H9 (cell line): ENCODE data around the gene TAS2R8. TPM values are rescaled to one million over a fixed set of nuclear protein-coding genes. Genes with fewer than 3 reads are reported as not detected.

Experiments
- DNase-seq: peaks from one replicate; pipeline ENCODE4 v3.0.0-alpha.2; 2017
- H2AFZ ChIP-seq: one replicate; pipeline ENCODE4 v1.6.1; 2013; ENCODE audit warnings: mild to moderate bottlenecking, low read length, control low read depth, moderate library complexity
- H2AK5ac ChIP-seq: 2 replicates; pipeline ENCODE4 v1.6.1; 2013; ENCODE audit warnings: low read length, control low read depth, mixed read lengths; ENCODE audit not compliant: insufficient read length
- H2BK120ac ChIP-seq: one replicate; pipeline ENCODE4 v1.6.1; 2013; ENCODE audit warnings: low read depth, mild to moderate bottlenecking, low read length, control low read depth, inconsistent platforms; ENCODE audit not compliant: poor library complexity, severe bottlenecking
- H2BK12ac ChIP-seq: 2 replicates; pipeline ENCODE4 v1.6.1; 2013; ENCODE audit warnings: low read length, control low read depth, mixed read lengths, low read depth; ENCODE audit not compliant: insufficient read length
- H2BK15ac ChIP-seq: 2 replicates; pipeline ENCODE4 v1.6.1; 2013; ENCODE audit warnings: low read depth, low read length, control low read depth
- H2BK20ac ChIP-seq: one replicate; pipeline ENCODE4 v1.6.1; 2013; ENCODE audit warnings: low read depth, mild to moderate bottlenecking, low read length, control low read depth, inconsistent platforms; ENCODE audit not compliant: poor library complexity, severe bottlenecking
- H2BK5ac ChIP-seq: 2 replicates; pipeline ENCODE4 v1.6.1; 2013; ENCODE audit warnings: low read length, control low read depth, mixed read lengths; ENCODE audit not compliant: insufficient read length
- H3K14ac ChIP-seq: 2 replicates; pipeline ENCODE4 v1.6.1; 2013; ENCODE audit warnings: low read length, control low read depth; ENCODE audit not compliant: insufficient read depth
- H3K18ac ChIP-seq: 2 replicates; pipeline ENCODE4 v1.6.1; 2013; ENCODE audit warnings: low read depth, mild to moderate bottlenecking, mixed read lengths, low read length, control low read depth; ENCODE audit not compliant: insufficient read length
- H3K23ac ChIP-seq: 2 replicates; pipeline ENCODE4 v1.6.1; 2013; ENCODE audit warnings: low read length, control low read depth, mixed read lengths, low read depth; ENCODE audit not compliant: insufficient read length
- H3K23me2 ChIP-seq: 2 replicates; pipeline ENCODE4 v1.6.1; 2013; ENCODE audit warnings: low read depth, mild to moderate bottlenecking, mixed read lengths, low read length, control low read depth; ENCODE audit not compliant: insufficient read length, poor library complexity, severe bottlenecking
- H3K27ac ChIP-seq: 2 replicates; pipeline ENCODE4 v1.5.1; 2013; ENCODE audit warnings: low read length, control low read depth, mixed read lengths, low read depth; ENCODE audit not compliant: insufficient read length
- H3K27me3 ChIP-seq: 2 replicates; pipeline ENCODE4 v1.6.1; 2013; ENCODE audit warnings: low read length, control low read depth, inconsistent platforms; ENCODE audit not compliant: insufficient read depth
- H3K4ac ChIP-seq: 2 replicates; pipeline ENCODE4 v1.6.1; 2013; ENCODE audit warnings: low read depth, mild to moderate bottlenecking, control low read depth, inconsistent platforms, low read length, moderate library complexity
- H3K4me1 ChIP-seq: 2 replicates; pipeline ENCODE4 v1.6.1; 2013; ENCODE audit warnings: low read length, control low read depth, inconsistent platforms; ENCODE audit not compliant: insufficient read depth
- H3K4me2 ChIP-seq: 2 replicates; pipeline ENCODE4 v1.6.1; 2013; ENCODE audit warnings: low read length, control low read depth, mixed read lengths; ENCODE audit not compliant: insufficient read length, insufficient read depth
- H3K56ac ChIP-seq: 2 replicates; pipeline ENCODE4 v1.6.1; 2013; ENCODE audit warnings: low read depth, mild to moderate bottlenecking, mixed read lengths, low read length, control low read depth; ENCODE audit not compliant: insufficient read length
- H3K79me1 ChIP-seq: 2 replicates; pipeline ENCODE4 v1.6.1; 2013; ENCODE audit warnings: low read depth, mild to moderate bottlenecking, moderate library complexity, low read length, control low read depth, inconsistent platforms; ENCODE audit not compliant: insufficient read depth, poor library complexity, severe bottlenecking
- H3K79me2 ChIP-seq: 2 replicates; pipeline ENCODE4 v1.6.1; 2013; ENCODE audit warnings: low read length, control low read depth, inconsistent platforms; ENCODE audit not compliant: insufficient read depth
- H3K9ac ChIP-seq: 2 replicates; pipeline ENCODE4 v1.6.1; 2013; ENCODE audit warnings: low read length, control low read depth, mixed read lengths; ENCODE audit not compliant: insufficient read length; ENCODE audit errors: extremely low read depth
- H3K9me3 ChIP-seq: one replicate; pipeline ENCODE4 v1.6.1; 2013; ENCODE audit warnings: low read depth, low read length, inconsistent platforms; ENCODE audit not compliant: control insufficient read depth
- H3T11ph ChIP-seq: one replicate; pipeline ENCODE4 v1.6.1; 2013; ENCODE audit warnings: mild to moderate bottlenecking, low read length, control low read depth, inconsistent platforms
- H4K20me1 ChIP-seq: one replicate; pipeline ENCODE4 v1.6.1; 2013; ENCODE audit not compliant: control insufficient read depth, insufficient read length, insufficient read depth
- H4K5ac ChIP-seq: 2 replicates; pipeline ENCODE4 v1.6.1; 2013; ENCODE audit warnings: low read depth, mild to moderate bottlenecking, mixed read lengths, low read length, control low read depth; ENCODE audit not compliant: insufficient read length
- H4K8ac ChIP-seq: replicated peaks from 2 replicates; pipeline ENCODE4 v1.6.1; 2013; ENCODE audit warnings: low read length, control low read depth, mixed read lengths, low read depth; ENCODE audit not compliant: insufficient read length
- H4K91ac ChIP-seq: 2 replicates; pipeline ENCODE4 v1.6.1; 2013; ENCODE audit warnings: low read depth, mild to moderate bottlenecking, moderate library complexity, mixed read lengths, low read length, control low read depth; ENCODE audit not compliant: insufficient read length
- H3K27ac Mint-ChIP-seq, 3 experiments: 2 replicates in 2 of 3; 3 replicates in 1 of 3; pipeline ENCODE4 v1.8.0; 2020 to 2021; ENCODE audit warnings: mixed read lengths in 3 of 3, mild to moderate bottlenecking in 1 of 3, moderate library complexity in 1 of 3
- H3K27me3 Mint-ChIP-seq: 2 replicates; pipeline ENCODE4 v1.8.0; 2021; ENCODE audit warnings: low read depth, mild to moderate bottlenecking, moderate library complexity, mixed read lengths
- H3K36me3 Mint-ChIP-seq, 3 experiments: 2 replicates in 2 of 3; 3 replicates in 1 of 3; pipeline ENCODE4 v1.8.0; 2020 to 2021; ENCODE audit warnings: low read depth in 3 of 3, mixed read lengths in 3 of 3; ENCODE audit not compliant: insufficient read depth in 1 of 3
- H3K4me1 Mint-ChIP-seq, 2 experiments: 2 replicates each; pipeline ENCODE4 v1.8.0; 2020; ENCODE audit warnings: mixed read lengths in 2 of 2
- H3K4me3 Mint-ChIP-seq, 2 experiments: 2 replicates in 1 of 2; 3 replicates in 1 of 2; pipeline ENCODE4 v1.8.0; 2020 to 2021; ENCODE audit warnings: mild to moderate bottlenecking in 2 of 2, mixed read lengths in 2 of 2, moderate library complexity in 1 of 2
- H3K9me3 Mint-ChIP-seq, 2 experiments: 2 replicates in 1 of 2; 3 replicates in 1 of 2; pipeline ENCODE4 v1.8.0; 2020; ENCODE audit warnings: mild to moderate bottlenecking in 2 of 2, mixed read lengths in 2 of 2, moderate library complexity in 1 of 2
- CTCF ChIP-seq: fragments of 200-600 bp; sonication (generic); conservative IDR thresholded peaks from 3 replicates; pipeline ENCODE4 v1.8.0; 2021; ENCODE audit warnings: antibody characterized with exemption, mild to moderate bottlenecking
- WGBS: extraction: QIAGEN DNeasy Blood & Tissue Kit; methylation state at CpG from one replicate; pipeline ENCODE4 v1.1.7; 2013; ENCODE audit warnings: missing lambda C conversion rate, low lambda C conversion rate, mixed read lengths; ENCODE audit not compliant: insufficient read length; ENCODE audit errors: extremely low coverage; 5-methylcytosine and 5-hydroxymethylcytosine counted together
- total RNA-seq: library from RNA; stranded (reverse); gene quantifications from 2 replicates; pipeline ENCODE4 v1.2.1, GENCODE V29; 2021

TAS2R8 gene
- total RNA-seq, 1 experiment from 2014 or later, result not detected

DNA sequence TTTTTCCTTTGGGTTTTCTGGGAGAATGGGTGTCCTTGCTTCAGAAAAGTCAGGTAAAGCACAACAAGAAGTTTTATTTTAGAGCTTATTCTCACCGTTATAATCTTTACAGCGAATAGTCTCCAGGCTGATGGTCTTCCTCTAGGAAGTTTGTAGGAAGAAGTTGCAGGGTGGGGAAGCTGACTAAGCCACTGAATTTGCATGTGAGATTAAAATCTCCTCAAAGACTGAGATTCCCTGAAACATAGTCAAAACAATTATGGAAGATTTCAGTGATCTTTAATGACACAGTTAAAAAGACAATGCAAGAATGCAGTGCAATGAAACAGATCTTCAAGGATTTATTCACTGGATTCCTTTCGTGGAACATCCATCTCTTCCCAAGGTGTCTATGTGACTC, 17.9 kb upstream of the TAS2R8 start:
- no peak overlapping the region for H2BK120ac ChIP-seq
- no peaks in the 10 kb centered on the region for H3K36me3 Mint-ChIP-seq
- H3K79me1 ChIP-seq, result no peaks in the 10 kb centered on the region
- no peak overlapping the region for H3K27ac ChIP-seq
- H3K4me2 ChIP-seq, result no peak overlapping the region
- H2BK20ac ChIP-seq, result no peak overlapping the region
- no peak overlapping the region for H3K56ac ChIP-seq
- H3K23ac ChIP-seq, result no peak overlapping the region
- no peaks in the 10 kb centered on the region for H3K79me2 ChIP-seq
- no peaks in the 10 kb centered on the region for H3K4me1 Mint-ChIP-seq
- no peak overlapping the region for H4K5ac ChIP-seq
- no peak overlapping the region for H3T11ph ChIP-seq
- no peak overlapping the region for H3K18ac ChIP-seq
- H2AK5ac ChIP-seq, result no peak overlapping the region
- no peak overlapping the region for H4K91ac ChIP-seq
- H2BK12ac ChIP-seq, result no peak overlapping the region
- H2AFZ ChIP-seq, result no peak overlapping the region
- no peak overlapping the region for H4K8ac ChIP-seq
- no peak overlapping the region for H3K14ac ChIP-seq
- DNase-seq, result no peak
- no peak overlapping the region for H3K27ac Mint-ChIP-seq
- WGBS, result no CpG with 5 or more reads among the region's 3 CpGs
- no peak overlapping the region for H3K9ac ChIP-seq
- H3K9me3 ChIP-seq, result no peaks in the 10 kb centered on the region
- no peak for TF ChIP-seq CTCF
- no peak overlapping the region for H2BK15ac ChIP-seq
- H2BK5ac ChIP-seq, result no peak overlapping the region
- H3K9me3 Mint-ChIP-seq, result no peaks in the 10 kb centered on the region
- no peaks in the 10 kb centered on the region for H4K20me1 ChIP-seq
- no peak overlapping the region for H3K4ac ChIP-seq
- H3K4me3 Mint-ChIP-seq, result no peak overlapping the region
- no peaks in the 10 kb centered on the region for H3K27me3 Mint-ChIP-seq
- no peaks in the 10 kb centered on the region for H3K4me1 ChIP-seq
- H3K23me2 ChIP-seq, result no peaks in the 10 kb centered on the region
- no peaks in the 10 kb centered on the region for H3K27me3 ChIP-seq
